Activated naive CD4-positive, alpha-beta T cell treated with anti-CD3 and anti-CD28 coated beads for 36 hours (primary cell): ENCODE data around the gene ZDHHC11. TPM values are rescaled to one million over a fixed set of nuclear protein-coding genes. Genes with fewer than 3 reads are reported as not detected.
"Not testable (repeated sequence)": the region's sequence is repeated elsewhere in the genome, so short reads cannot be mapped to it uniquely, and the experiment has no call there.

Source experiments
- CTCF ChIA-PET: fragments of 350-600 bp; sonication (Branson Sonifier 250); formaldehyde crosslinking; loops from one replicate; lab custom pipeline; 2021; ENCODE audit warnings: antibody characterized with exemption; lab: Charles Lee
- DNase-seq: peaks from one replicate; pipeline ENCODE4 v3.0.0-alpha.2; 2020
- H3K27ac Mint-ChIP-seq: one replicate; pipeline ENCODE4 v1.8.0; 2021; ENCODE audit warnings: mild to moderate bottlenecking, mixed read lengths
- H3K27me3 Mint-ChIP-seq: one replicate; pipeline ENCODE4 v1.8.0; 2021; ENCODE audit warnings: low read depth, mixed read lengths
- H3K36me3 Mint-ChIP-seq: one replicate; pipeline ENCODE4 v1.8.0; 2021; ENCODE audit warnings: low read depth, mixed read lengths
- H3K4me1 Mint-ChIP-seq: one replicate; pipeline ENCODE4 v1.8.0; 2021; ENCODE audit warnings: low read depth, mixed read lengths
- H3K4me3 Mint-ChIP-seq: one replicate; pipeline ENCODE4 v1.8.0; 2021; ENCODE audit warnings: mild to moderate bottlenecking, moderate library complexity, mixed read lengths
- H3K9me3 Mint-ChIP-seq: one replicate; pipeline ENCODE4 v1.8.0; 2021; ENCODE audit warnings: mixed read lengths
- intact Hi-C: fragments of 100-400 bp; cut with micrococcal nuclease; formaldehyde crosslinking; loops from one replicate; pipeline ENCODE4 v1.15.1; 2023
- total RNA-seq, 2 experiments: library from RNA; stranded (reverse); gene quantifications; one replicate each; pipeline ENCODE4 v1.2.3, GENCODE V29; 2021

Gene ZDHHC11
- total RNA-seq, 2 experiments from 2014 or later, result 3.6 TPM

DNA sequence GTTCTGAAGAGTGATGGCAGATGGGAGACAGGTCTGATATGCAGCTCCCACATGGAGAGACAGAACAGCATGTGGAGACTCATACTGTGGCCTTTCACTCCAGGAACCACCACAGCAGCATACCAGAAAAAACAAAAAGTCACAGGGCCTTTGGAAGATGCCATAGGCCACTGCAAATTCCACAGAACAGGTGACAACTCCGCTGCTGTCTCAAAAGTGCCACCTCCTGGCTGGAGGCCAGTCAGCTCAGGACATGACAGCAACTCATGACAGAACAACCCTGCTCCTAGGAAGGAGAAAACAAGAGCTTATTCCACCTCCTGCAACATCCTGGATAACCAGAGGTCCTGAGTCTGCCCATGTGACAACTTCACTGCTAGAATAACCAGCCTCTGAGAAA, 25.2 kb downstream of the ZDHHC11 start:
- CTCF ChIA-PET, H3K9me3 Mint-ChIP-seq, H3K4me3 Mint-ChIP-seq, intact Hi-C loops, DNase-seq, H3K27me3 Mint-ChIP-seq, H3K4me1 Mint-ChIP-seq, H3K27ac Mint-ChIP-seq: not testable (repeated sequence)
- H3K36me3 Mint-ChIP-seq, result peaks cover 11% of the 10 kb centered on the region

DNA sequence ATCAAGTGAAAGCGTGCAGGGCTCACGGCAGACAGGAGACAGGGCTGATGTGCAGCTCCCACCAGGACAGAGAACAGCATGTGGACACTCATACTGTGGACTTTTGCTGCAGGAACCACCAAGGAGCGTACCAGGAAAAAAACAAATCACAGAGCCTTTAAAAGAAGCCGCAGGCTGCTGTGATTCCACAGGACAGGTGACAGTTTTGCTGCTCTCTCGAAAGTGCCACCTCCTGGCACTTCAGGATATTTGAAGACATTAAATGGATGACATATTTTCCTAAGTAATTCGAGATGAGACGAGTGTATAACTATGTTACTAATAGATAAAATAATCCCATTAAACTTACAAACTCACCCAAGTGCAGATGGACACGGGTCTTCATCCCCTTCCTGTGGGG, 29.3 kb downstream of the ZDHHC11 start:
- no peak for DNase-seq
- no peak overlapping the region for H3K4me3 Mint-ChIP-seq
- no peaks in the 10 kb centered on the region for H3K4me1 Mint-ChIP-seq
- H3K27ac Mint-ChIP-seq, result no peak overlapping the region
- no peaks in the 10 kb centered on the region for H3K9me3 Mint-ChIP-seq
- no peaks in the 10 kb centered on the region for H3K27me3 Mint-ChIP-seq
- CTCF ChIA-PET, result interaction anchor here (0.6 kb wide), 1 partner anchor 519 kb away, joined by 4 read pairs; no protein-coding TSS in a partner anchor
- intact Hi-C loops, result no loop called here
- peaks cover 12% of the 10 kb centered on the region for H3K36me3 Mint-ChIP-seq

DNA sequence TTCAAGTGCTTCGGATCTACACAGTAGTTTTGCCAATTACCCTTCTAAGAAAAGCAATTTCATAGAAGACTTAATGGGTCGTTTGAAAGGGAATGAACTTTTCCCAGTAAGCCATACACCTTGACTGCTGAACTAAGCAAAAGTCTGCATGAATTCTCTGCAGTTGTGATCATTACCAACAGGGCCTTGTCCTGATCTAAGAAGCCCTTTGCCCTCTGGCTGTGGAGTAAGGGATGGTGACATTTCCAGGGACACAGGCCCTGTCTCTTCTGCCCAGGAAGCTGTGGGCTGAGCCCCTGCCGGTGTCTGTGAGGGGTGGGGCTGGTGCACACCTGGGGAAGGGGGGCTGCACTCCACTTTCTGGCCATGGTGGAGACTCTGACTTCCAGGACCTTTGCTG, 30.5 kb downstream of the ZDHHC11 start:
- no peak overlapping the region for H3K4me3 Mint-ChIP-seq
- H3K27ac Mint-ChIP-seq, result no peak overlapping the region
- no peak for DNase-seq
- peaks cover 12% of the 10 kb centered on the region for H3K36me3 Mint-ChIP-seq
- H3K27me3 Mint-ChIP-seq, result no peaks in the 10 kb centered on the region
- H3K4me1 Mint-ChIP-seq, result no peaks in the 10 kb centered on the region
- intact Hi-C loops, result no loop called here
- H3K9me3 Mint-ChIP-seq, result peaks cover 2% of the 10 kb centered on the region
- CTCF ChIA-PET, result no interaction called here

DNA sequence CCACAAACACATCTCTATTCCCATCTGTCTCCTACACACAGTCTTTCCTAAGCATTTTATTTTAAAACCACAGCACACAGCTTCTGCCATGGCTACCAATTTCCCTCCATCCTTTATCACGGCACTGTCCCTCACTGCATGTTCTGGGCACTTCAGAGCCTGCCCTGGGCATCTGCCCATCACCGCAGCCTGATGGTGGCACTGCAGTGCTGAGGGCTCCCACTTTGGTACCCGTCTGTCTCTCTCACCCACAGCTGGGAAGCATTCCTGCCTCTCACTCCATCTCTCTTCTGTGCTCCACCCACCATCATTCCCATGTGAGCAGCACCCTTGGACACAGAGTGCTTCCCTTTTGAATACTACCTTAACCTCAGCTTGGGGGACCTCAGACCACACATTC, 31.7 kb downstream of the ZDHHC11 start:
- intact Hi-C loops, result no loop called here
- no peak for DNase-seq
- Mint-ChIP-seq H3K4me3 (no peak overlapping the region), H3K27ac (no peak overlapping the region), H3K4me1 (no peaks in the 10 kb centered on the region), H3K36me3 (peaks cover 6% of the 10 kb centered on the region), H3K9me3 (peaks cover 2% of the 10 kb centered on the region), H3K27me3 (no peaks in the 10 kb centered on the region)
- CTCF ChIA-PET, result no interaction called here

DNA sequence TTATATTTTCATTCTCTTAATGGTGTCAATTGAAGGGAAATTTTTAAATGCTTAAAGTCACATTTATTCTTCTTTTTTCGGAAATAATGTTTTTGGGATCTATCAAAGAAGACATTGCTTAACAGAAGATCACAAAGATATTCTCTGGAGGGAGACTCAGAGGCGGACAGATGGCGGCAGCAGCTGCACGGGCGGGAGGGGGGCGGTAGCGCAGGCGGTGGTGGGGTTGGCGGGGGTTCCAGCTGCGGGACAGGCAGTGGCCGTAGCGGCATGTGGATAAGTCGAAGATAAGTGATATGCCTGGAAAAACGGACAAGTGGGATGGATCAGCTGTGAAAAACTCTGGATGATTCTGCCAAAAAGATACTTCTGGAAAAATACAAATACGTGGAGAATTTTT, 34.6 kb downstream of the ZDHHC11 start:
- Mint-ChIP-seq H3K27ac (no peak overlapping the region), H3K36me3 (peaks cover 1% of the 10 kb centered on the region), H3K27me3 (no peaks in the 10 kb centered on the region), H3K4me1 (no peaks in the 10 kb centered on the region), H3K4me3 (no peak overlapping the region), H3K9me3 (peaks cover 2% of the 10 kb centered on the region)
- CTCF ChIA-PET, result no interaction called here
- DNase-seq, result no peak
- intact Hi-C loops, result no loop called here

DNA sequence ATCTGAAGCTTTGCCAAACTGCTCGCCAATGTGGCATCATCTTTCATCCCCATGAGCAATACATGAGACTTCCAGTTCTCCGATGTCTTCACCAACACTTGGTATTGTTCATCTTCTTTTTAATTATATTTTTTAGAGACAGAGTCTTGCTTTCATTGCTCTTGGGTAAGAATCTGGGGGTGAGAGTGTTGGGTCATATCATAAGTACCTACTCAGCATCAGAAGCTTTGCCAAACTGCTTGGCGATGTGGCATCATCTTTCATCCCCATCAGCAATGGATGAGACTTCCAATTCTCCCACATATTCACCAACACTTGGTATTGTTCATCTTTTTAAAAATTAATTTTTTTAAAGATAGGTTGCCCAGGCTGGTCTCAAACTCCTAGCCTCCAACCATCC, 35.3 kb downstream of the ZDHHC11 start:
- CTCF ChIA-PET, result no interaction called here
- H3K27me3 Mint-ChIP-seq, result no peaks in the 10 kb centered on the region
- peaks cover 2% of the 10 kb centered on the region for H3K9me3 Mint-ChIP-seq
- DNase-seq, result no peak
- H3K36me3 Mint-ChIP-seq, result peaks cover 1% of the 10 kb centered on the region
- H3K4me1 Mint-ChIP-seq, result no peaks in the 10 kb centered on the region
- H3K27ac Mint-ChIP-seq, result no peak overlapping the region
- no peak overlapping the region for H3K4me3 Mint-ChIP-seq
- intact Hi-C loops, result no loop called here

DNA sequence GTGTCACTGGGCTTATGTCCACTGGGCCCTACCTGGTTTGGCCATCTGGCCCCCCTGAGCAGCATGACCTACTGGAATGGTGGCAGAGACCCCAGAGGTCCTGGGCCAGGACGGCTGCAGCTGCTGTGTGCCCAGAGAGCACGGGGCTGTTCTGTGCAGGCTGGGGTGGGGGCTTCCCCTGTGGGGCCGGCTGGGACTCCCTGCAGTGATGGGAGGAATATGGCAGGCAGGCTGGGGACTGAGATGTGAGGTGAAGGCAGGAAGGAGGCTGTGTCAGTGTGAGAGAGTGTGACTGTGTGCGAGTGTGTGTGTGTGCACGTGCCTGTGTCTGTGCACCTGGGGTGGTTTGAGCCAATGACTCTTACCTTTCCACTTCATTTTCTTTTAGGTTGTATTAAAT, 37.2 kb downstream of the ZDHHC11 start:
- intact Hi-C loops, H3K4me3 Mint-ChIP-seq, H3K9me3 Mint-ChIP-seq, CTCF ChIA-PET, H3K4me1 Mint-ChIP-seq, H3K36me3 Mint-ChIP-seq, H3K27ac Mint-ChIP-seq, H3K27me3 Mint-ChIP-seq, DNase-seq: not testable (repeated sequence)

DNA sequence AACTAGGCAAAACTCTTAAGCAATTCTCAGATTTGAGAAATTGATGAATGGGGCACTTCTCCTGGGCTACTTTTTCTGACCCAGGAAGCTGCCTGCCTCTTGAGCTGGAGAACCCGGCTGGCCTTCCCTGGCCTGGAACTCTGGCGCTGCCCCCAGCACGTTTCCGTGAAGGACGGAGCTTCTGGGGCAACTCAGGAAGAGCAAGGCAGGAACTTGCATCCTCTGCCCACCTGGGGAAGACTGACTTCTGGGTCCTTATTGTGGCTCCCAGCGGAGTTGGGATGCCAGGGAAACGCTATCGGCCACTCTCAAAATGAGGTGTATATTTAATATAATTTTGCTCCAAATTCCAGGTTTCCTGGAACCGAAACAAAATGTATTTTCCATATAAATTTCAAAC, 39.4 kb downstream of the ZDHHC11 start:
- intact Hi-C loops, H3K27ac Mint-ChIP-seq, H3K27me3 Mint-ChIP-seq, DNase-seq, H3K4me3 Mint-ChIP-seq, H3K4me1 Mint-ChIP-seq, H3K9me3 Mint-ChIP-seq, H3K36me3 Mint-ChIP-seq, CTCF ChIA-PET: not testable (repeated sequence)

DNA sequence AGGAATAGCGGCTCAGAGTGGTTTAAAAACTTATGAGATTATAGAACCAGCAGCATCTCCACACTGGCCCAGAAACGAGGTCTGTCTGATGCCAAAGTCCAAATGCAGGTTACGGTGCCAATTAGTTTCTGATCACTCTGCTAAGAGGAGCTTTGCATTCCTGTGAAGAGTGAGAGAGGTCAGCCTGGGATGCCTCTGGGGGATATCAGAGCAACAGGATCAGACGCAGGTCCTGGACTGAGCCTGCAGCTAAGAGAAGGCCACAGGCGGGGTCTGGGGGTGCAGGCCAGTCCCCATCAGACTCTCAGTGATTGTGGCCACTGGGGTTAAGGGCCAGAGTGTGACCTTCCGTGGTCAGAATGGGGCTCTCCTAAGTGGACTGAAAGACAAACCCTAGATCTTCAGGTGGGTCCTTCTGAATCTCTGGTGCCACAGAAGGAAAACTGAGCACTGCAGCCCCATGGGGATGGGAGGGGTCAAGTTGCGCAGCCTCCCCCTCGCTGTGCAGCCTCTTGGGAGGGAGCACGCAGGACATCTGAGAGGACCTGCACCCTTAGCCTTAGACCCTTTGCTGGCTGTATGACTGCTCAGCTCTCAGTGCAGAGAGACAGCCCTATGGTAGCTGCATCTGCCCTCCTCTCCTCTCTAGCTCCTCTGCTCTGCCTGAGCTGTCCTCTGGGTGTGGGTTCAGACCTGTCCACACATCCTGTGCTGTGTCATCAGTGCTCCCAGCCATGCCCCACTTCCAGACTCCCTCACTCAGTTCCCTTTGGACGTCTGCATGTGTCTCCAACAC, 42.9 kb downstream of the ZDHHC11 start:
- H3K27ac Mint-ChIP-seq, intact Hi-C loops, H3K27me3 Mint-ChIP-seq, DNase-seq, CTCF ChIA-PET, H3K4me1 Mint-ChIP-seq, H3K36me3 Mint-ChIP-seq, H3K4me3 Mint-ChIP-seq, H3K9me3 Mint-ChIP-seq: not testable (repeated sequence)

DNA sequence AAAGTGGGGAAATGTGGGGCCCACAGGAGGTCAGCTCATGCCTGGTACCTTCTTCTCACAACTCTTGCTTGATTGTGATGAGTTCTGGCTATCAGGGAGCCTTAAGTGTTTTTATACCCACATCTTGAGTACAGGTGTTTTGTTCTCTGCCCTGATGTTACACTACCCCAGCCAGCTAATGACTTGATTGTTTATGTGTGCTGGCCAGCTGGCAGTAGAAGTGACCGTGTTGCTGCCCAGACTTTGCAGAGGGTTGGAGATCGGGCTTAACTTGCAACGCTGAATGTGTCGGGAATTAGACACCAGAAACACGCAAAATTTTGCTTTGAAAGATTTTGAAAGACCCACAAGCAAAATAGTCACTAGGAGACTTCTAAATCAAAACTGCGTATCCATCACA, 49.3 kb downstream of the ZDHHC11 start:
- Mint-ChIP-seq H3K4me3 (no peak overlapping the region), H3K27me3 (no peaks in the 10 kb centered on the region), H3K4me1 (no peaks in the 10 kb centered on the region), H3K36me3 (peaks cover 1% of the 10 kb centered on the region), H3K9me3 (peaks cover 13% of the 10 kb centered on the region), H3K27ac (no peak overlapping the region)
- intact Hi-C loops, result no loop called here
- CTCF ChIA-PET, result no interaction called here
- no peak for DNase-seq

DNA sequence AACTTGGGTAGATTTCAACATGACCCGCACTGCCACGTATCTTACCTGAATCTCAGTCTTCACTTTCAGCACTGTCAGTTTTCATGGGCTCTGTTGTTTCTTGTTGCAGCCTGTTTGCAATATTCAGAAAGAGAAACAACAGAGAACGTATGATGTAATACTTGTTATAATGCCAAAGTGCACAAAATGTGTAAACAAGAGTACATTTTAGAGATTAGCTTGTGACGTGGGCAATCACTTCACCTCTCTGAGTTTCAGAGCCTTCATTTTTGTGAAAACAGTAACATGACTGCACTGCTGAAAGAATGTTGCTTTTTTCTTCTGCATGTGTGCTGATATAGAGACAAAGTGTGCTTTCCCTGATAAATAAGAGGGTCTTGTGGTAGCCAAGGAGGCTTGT, 49.7 kb downstream of the ZDHHC11 start:
- peaks cover 13% of the 10 kb centered on the region for H3K9me3 Mint-ChIP-seq
- H3K36me3 Mint-ChIP-seq, H3K27me3 Mint-ChIP-seq, CTCF ChIA-PET, H3K4me1 Mint-ChIP-seq, H3K4me3 Mint-ChIP-seq, DNase-seq, H3K27ac Mint-ChIP-seq, intact Hi-C loops: not testable (repeated sequence)

DNA sequence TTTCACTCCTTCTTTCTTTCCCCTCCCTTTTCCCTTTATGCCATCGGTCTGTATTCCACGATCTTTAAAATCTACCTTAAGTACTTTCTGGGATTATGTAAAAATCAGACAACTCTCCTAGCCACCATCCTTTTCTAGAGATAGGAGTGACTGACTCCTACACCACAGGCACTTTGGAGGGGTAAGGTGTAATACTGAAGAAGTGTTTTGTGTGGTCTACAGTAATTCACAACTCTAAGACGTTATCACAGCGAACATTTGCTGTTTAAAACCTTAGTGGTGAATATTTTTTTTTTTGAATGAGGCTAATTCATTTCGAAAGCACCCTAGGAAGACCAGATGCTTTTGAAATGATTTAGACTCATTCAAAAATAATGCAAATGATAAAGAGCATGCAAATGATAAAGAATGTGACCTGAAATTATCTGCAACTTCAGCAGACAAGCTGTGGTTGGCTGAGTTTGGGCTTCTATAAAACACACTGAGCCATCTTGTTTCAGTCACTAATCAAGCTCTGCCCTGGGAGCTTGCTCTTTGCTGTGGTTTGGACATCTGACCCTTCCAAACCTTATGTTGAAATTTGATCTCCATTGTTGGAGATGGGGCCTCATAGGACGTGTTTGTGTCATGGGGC, 52.2 kb downstream of the ZDHHC11 start:
- H3K36me3 Mint-ChIP-seq, CTCF ChIA-PET, H3K4me3 Mint-ChIP-seq, DNase-seq, H3K27ac Mint-ChIP-seq, H3K27me3 Mint-ChIP-seq, intact Hi-C loops, H3K4me1 Mint-ChIP-seq: not testable (repeated sequence)
- peaks cover 16% of the 10 kb centered on the region for H3K9me3 Mint-ChIP-seq

DNA sequence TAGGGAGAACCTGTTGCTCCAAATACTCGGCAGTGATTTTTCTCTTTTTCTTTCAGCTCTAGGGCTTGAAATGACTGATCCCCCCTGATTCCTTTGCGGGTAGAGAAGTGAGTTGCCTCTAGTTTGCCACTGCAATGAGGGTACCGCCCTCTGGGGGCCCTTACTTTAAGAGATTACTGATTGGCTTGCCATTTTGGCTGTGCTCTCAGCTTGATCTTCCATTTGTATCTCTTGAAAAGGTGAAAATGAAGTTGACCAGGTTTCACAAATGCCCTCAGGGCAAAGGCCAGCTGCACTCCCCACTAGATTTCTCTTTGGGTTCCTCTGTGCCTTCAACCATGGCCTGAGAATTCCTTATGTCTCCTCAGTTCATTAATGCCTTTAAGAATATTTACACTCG, 52.8 kb downstream of the ZDHHC11 start:
- H3K36me3 Mint-ChIP-seq, intact Hi-C loops, H3K27me3 Mint-ChIP-seq, DNase-seq, H3K27ac Mint-ChIP-seq, H3K4me3 Mint-ChIP-seq, H3K4me1 Mint-ChIP-seq, CTCF ChIA-PET: not testable (repeated sequence)
- H3K9me3 Mint-ChIP-seq, result peaks cover 18% of the 10 kb centered on the region
